Gastroesophageal sphincter (tissue), 4 donors: ENCODE results near the gene MXD4. TPM values are rescaled to one million over a fixed set of nuclear protein-coding genes. Genes with fewer than 3 reads are reported as not detected.

ENCODE experiments used
- ATAC-seq: fragments of 150-250 bp; one replicate; pipeline ENCODE4 v1.9.1; 2016; ENCODE audit warnings: mild to moderate bottlenecking, moderate library complexity
- H3K27ac ChIP-seq, 4 donors: fragments of 200-600 bp; sonication (generic) in 3 of 4; 1 replicate in 3 of 4; 2 replicates in 1 of 4; pipeline ENCODE4 v1.5.1; 2016 to 2019
- H3K27me3 ChIP-seq: fragments of 200-600 bp; sonication (generic); one replicate; pipeline ENCODE4 v1.5.1; 2019
- H3K36me3 ChIP-seq, 2 donors: fragments of 200-600 bp; sonication (generic); one replicate each; pipeline ENCODE4 v1.5.1; 2019; ENCODE audit warnings: control low read depth in 1 of 2
- H3K4me1 ChIP-seq, 3 donors: fragments of 200-600 bp; sonication (generic); 1 replicate in 2 of 3; 2 replicates in 1 of 3; pipeline ENCODE4 v1.5.1; 2016 to 2019; ENCODE audit warnings: control low read depth in 2 of 3
- H3K4me3 ChIP-seq, 2 donors: fragments of 200-600 bp; sonication (generic); one replicate each; pipeline ENCODE4 v1.5.1; 2019; ENCODE audit warnings: mild to moderate bottlenecking in 1 of 2, moderate library complexity in 1 of 2
- H3K9me3 ChIP-seq, 3 donors: fragments of 200-600 bp; sonication (generic); one replicate each; pipeline ENCODE4 v1.5.1; 2017 to 2019; ENCODE audit warnings: control low read depth in 2 of 3
- CTCF ChIP-seq, 4 experiments: fragments of 200-600 bp in 2 of 4; fragments of 450-650 bp in 2 of 4; sonication (generic) in 1 of 4; IDR thresholded peaks; one replicate each; pipeline ENCODE4 v1.5.1; 2017 to 2019; ENCODE audit warnings: antibody characterized with exemption in 4 of 4, mild to moderate bottlenecking in 2 of 4, moderate library complexity in 2 of 4
- EP300 ChIP-seq: sonication (generic); formaldehyde crosslinking; IDR thresholded peaks from one replicate; pipeline ENCODE4 v1.6.1; 2017; ENCODE audit warnings: antibody characterized with exemption, mild to moderate bottlenecking
- POLR2A ChIP-seq, 2 donors: fragments of 450-650 bp; IDR thresholded peaks; one replicate each; pipeline ENCODE4 v1.6.1; 2017; ENCODE audit warnings: antibody characterized with exemption in 2 of 2, mild to moderate bottlenecking in 2 of 2, moderate library complexity in 1 of 2
- POLR2AphosphoS5 ChIP-seq: sonication (generic); formaldehyde crosslinking; IDR thresholded peaks from one replicate; pipeline ENCODE4 v1.6.1; 2017; ENCODE audit warnings: antibody characterized with exemption
- WGBS, 2 donors: methylation state at CpG; one replicate each; pipeline ENCODE4 v1.1.5; 2018; ENCODE audit warnings: low coverage in 1 of 2; 5-methylcytosine and 5-hydroxymethylcytosine counted together
- total RNA-seq, 4 donors: library from RNA; depleted of rRNA; stranded (reverse); fragments of >200 nt; gene quantifications; one replicate each; pipeline ENCODE4 v1.1.0, GENCODE V29; 2016

The MXD4 gene
- total RNA-seq, 4 donors from 2014 or later = 36.1 to 76.2 (median 55.6) TPM

GRCh38 chr4:2289955-2290333, 28.0 kb upstream of the MXD4 start:
- Histone ChIP-seq H3K4me1 (peaks cover 0 to 10% (median 3%) of the 10 kb centered on the region in 3 donors), H3K27ac (no peak overlapping the region), H3K36me3 (no peaks in the 10 kb centered on the region), H3K9me3 (no peaks in the 10 kb centered on the region), H3K27me3 (no peaks in the 10 kb centered on the region), H3K4me3 (no peak overlapping the region)
- ATAC-seq = no peak
- TF ChIP-seq POLR2AphosphoS5 (no peak), CTCF (IDR thresholded peaks at IDR 0.05) (no peak), POLR2A (IDR thresholded peaks at IDR 0.05) (no peak), EP300 (no peak)
- no CpG with 5 or more reads among the region's 11 CpGs for WGBS, 2 donors

GRCh38 chr4:2289311-2289954, 27.5 kb upstream of the MXD4 start:
- Histone ChIP-seq H3K4me3 (no peak overlapping the region), H3K27me3 (no peaks in the 10 kb centered on the region), H3K27ac (no peak overlapping the region), H3K36me3 (no peaks in the 10 kb centered on the region), H3K9me3 (no peaks in the 10 kb centered on the region), H3K4me1 (peaks cover 0 to 10% (median 3%) of the 10 kb centered on the region in 3 donors)
- WGBS, 2 donors = 97 to 100% methylated on average over 4 of the region's 14 CpGs
- ATAC-seq = no peak
- TF ChIP-seq CTCF (IDR thresholded peaks at IDR 0.05) (no peak), POLR2AphosphoS5 (no peak), EP300 (no peak), POLR2A (IDR thresholded peaks at IDR 0.05) (no peak)

GRCh38 chr4:2288051-2288541, 26.2 kb upstream of the MXD4 start:
- ATAC-seq = no peak
- H3K4me3 ChIP-seq = no peak overlapping the region
- H3K36me3 ChIP-seq = no peaks in the 10 kb centered on the region
- H3K9me3 ChIP-seq = no peaks in the 10 kb centered on the region
- peaks cover 0 to 10% (median 3%) of the 10 kb centered on the region in 3 donors for H3K4me1 ChIP-seq
- TF ChIP-seq POLR2A (IDR thresholded peaks at IDR 0.05) = no peak
- no peak for TF ChIP-seq EP300
- no peak for TF ChIP-seq CTCF (IDR thresholded peaks at IDR 0.05)
- no peak for TF ChIP-seq POLR2AphosphoS5
- no peak overlapping the region for H3K27ac ChIP-seq
- WGBS, 2 donors = 65% methylated on average over 2 of the region's 10 CpGs; no CpG with 5 or more reads in 1 of the 2 donors
- no peaks in the 10 kb centered on the region for H3K27me3 ChIP-seq

- Histone ChIP-seq H3K27me3 (no peaks in the 10 kb centered on the region), H3K27ac (no peak overlapping the region), H3K4me3 (no peak overlapping the region), H3K9me3 (no peaks in the 10 kb centered on the region), H3K36me3 (no peaks in the 10 kb centered on the region), H3K4me1 (peaks cover 0 to 7% (median 1%) of the 10 kb centered on the region in 3 donors)
- 83% methylated on average over 2 of the region's 9 CpGs; no CpG with 5 or more reads in 1 of the 2 donors for WGBS, 2 donors
- ATAC-seq = no peak
- no peak for TF ChIP-seq POLR2A (IDR thresholded peaks at IDR 0.05)
- TF ChIP-seq POLR2AphosphoS5 = no peak
- no peak for TF ChIP-seq CTCF (IDR thresholded peaks at IDR 0.05)
- no peak for TF ChIP-seq EP300
Measured at GRCh38 chr4:2287594-2287915, 25.6 kb upstream of the MXD4 start.

- peaks cover 0 to 2% (median 0%) of the 10 kb centered on the region in 3 donors for H3K4me1 ChIP-seq
- no peaks in the 10 kb centered on the region for H3K36me3 ChIP-seq
- no peaks in the 10 kb centered on the region for H3K27me3 ChIP-seq
- no peak for ATAC-seq
- WGBS, 2 donors = 79 to 94% methylated on average over 4 to 7 of the region's 19 CpGs
- no peak for TF ChIP-seq POLR2AphosphoS5
- no peak for TF ChIP-seq POLR2A (IDR thresholded peaks at IDR 0.05)
- no peak for TF ChIP-seq EP300
- TF ChIP-seq CTCF (IDR thresholded peaks at IDR 0.05) = no peak
- no peaks in the 10 kb centered on the region for H3K9me3 ChIP-seq
- no peak overlapping the region for H3K27ac ChIP-seq
- no peak overlapping the region for H3K4me3 ChIP-seq
Measured at GRCh38 chr4:2286904-2287593, 25.1 kb upstream of the MXD4 start.
